ENCODE measurements around the gene IDE.

DNA sequence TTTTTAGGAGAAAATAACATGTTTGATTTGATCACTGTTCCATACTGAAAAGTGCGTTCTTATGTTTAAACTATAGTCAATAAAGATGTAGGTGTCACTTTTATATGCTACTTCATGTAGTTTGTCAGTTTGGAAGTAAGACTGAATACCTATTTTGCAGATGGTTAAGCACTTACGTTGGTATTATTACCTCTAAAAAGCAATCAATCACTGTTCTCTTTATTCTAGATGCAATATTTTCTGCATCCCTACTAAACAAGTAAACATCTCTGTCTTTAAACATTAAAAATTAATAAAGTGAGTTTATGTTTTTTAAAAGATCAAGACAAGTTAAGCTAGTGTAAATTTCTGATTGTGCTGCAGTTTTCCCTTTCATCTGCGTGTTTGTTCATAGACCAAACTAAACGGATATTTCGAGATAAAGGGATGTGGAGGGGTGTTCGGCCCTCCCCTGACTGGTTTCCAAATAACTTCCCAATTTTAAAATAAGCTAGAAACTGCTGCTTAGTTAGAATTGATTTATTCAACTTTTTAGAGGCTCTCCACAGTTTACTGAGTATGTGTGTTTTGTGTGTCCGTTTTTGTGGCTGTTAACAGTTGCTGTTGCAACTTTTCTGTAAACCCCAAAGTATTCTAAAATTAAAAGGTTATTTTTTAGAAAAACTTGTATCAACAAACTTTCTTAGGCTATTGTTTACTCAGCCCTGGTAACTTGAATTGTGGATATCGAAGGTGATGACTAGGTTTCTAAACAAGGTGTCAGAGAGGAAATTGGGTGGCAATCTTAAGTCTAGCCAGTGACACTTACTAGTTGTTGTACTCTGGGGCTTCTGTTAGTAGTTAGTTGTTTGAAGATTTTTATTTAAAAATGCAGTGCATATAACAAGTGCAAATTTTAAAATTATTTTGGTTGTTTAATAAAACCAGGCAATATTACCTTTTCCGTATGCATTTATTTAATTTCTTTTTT, 20.0 kb upstream of the IDE start:
- TF ChIP-seq, protein P1, sequence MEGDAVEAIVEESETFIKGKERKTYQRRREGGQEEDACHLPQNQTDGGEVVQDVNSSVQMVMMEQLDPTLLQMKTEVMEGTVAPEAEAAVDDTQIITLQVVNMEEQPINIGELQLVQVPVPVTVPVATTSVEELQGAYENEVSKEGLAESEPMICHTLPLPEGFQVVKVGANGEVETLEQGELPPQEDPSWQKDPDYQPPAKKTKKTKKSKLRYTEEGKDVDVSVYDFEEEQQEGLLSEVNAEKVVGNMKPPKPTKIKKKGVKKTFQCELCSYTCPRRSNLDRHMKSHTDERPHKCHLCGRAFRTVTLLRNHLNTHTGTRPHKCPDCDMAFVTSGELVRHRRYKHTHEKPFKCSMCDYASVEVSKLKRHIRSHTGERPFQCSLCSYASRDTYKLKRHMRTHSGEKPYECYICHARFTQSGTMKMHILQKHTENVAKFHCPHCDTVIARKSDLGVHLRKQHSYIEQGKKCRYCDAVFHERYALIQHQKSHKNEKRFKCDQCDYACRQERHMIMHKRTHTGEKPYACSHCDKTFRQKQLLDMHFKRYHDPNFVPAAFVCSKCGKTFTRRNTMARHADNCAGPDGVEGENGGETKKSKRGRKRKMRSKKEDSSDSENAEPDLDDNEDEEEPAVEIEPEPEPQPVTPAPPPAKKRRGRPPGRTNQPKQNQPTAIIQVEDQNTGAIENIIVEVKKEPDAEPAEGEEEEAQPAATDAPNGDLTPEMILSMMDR (IDR thresholded peaks at IDR 0.05), result no peak
- TF ChIP-seq POLR2AphosphoS5 (IDR thresholded peaks at IDR 0.05) (no peak), EP300 (IDR thresholded peaks at IDR 0.05) (no peak), POLR2A (IDR thresholded peaks at IDR 0.05) (no peak)
